CD4-positive, alpha-beta T cell treated with Interleukin-15 for 1 hour (primary cell): Measurements from ENCODE around the gene TBC1D10A.

Experiments used
- DNase-seq: peaks from one replicate; pipeline ENCODE4 v3.0.0-alpha.2; 2020

Gene TBC1D10A

GRCh38 chr22:30297991-30298701 is 28.6 kb downstream of the TBC1D10A start:
- no peak for DNase-seq

- no peak for DNase-seq
Observed at GRCh38 chr22:30297276-30297990, 29.3 kb downstream of the TBC1D10A start.

DNA sequence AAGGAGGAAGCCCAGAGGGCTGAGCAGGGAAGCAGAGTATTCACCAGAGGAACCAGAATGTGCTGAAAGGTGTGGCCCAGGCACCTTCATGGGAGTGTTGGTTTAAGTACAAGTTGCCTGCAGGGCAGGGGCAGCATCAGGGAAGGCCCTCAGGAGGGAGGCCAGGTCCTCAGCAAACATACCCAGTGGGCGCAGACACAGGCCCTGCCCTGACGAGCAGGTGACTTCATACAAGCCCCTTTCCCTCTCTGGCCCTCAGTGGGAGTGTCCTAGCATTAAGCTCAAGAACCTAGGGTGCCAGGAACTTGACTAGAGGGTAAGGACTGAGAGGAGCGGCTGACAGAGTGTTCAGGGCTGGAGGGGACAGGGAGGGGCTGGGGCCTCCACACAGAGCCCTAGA is 29.9 kb downstream of the TBC1D10A start:
- DNase-seq, result no peak

- no peak for DNase-seq
Observed at GRCh38 chr22:30296324-30296723, 30.4 kb downstream of the TBC1D10A start.

GRCh38 chr22:30295576-30295975 is 31.2 kb downstream of the TBC1D10A start:
- no peak for DNase-seq

DNA sequence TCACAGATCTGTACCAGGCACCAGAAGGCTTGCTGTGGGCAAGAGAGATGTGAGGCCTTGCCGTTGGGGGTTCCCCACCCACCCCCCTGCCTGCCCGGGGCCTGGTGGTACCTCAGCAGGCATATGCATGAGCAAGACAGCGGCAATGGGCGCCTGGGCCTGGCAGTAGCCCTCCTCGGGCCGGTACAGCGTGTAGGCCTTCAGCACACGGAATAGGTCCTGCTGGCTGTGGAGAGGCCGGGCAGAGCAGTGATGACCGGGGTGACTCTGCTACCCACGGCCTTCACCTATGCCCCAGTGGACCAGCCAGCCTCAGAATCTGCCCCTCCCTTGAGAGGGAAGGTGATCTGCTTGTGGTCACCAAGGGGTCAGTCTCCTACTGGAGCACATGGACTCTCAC is 31.9 kb downstream of the TBC1D10A start:
- no peak for DNase-seq

- DNase-seq, result no peak
Observed at GRCh38 chr22:30294066-30294465, 32.7 kb downstream of the TBC1D10A start.

- DNase-seq, result no peak
Observed at GRCh38 chr22:30293026-30293425, 33.7 kb downstream of the TBC1D10A start.

- no peak for DNase-seq
Observed at GRCh38 chr22:30292069-30292970, 34.4 kb downstream of the TBC1D10A start.

DNA sequence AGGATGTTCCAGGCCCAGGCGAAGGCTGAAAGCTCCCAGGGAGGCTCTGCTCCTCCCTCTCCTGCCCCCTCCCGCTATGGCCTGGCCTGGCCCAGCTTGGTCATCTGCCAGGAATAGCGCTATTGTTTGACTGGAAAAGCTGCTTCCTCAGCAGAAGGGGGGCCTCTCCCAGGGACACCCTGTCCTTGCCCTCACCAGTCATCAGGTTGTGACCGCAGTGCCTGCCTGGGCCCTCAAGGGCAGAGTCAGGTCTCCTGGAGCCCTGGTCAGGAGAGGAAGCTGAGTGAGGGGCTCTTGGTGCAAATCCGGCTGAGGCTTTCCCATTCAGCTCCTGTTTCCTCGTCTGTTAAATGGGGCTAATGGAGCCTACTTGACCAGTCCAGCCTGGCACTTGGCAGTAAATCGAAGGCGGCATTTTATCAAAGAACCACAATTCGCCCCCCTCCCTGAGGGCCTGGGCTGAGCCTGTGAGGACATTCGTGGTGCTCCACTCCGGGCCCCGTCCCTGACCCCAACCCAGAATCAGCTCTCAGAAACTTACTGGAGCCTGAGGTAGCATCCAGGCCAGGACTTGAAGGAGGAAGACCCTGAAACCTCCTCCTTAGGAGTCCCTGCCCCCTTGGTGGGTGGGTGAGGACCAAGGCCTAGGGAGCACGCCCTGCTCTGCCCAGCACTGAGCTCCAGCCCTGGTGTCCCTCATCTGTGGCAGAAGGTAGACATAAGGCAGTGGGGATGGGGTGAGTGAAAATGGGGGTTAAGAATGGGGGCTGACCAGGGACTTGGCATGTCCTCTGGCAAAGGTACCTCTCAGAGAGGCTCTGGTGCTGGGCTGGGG is 35.5 kb downstream of the TBC1D10A start:
- no peak for DNase-seq

GRCh38 chr22:30290342-30291057 is 36.2 kb downstream of the TBC1D10A start:
- DNase-seq, result no peak

DNA sequence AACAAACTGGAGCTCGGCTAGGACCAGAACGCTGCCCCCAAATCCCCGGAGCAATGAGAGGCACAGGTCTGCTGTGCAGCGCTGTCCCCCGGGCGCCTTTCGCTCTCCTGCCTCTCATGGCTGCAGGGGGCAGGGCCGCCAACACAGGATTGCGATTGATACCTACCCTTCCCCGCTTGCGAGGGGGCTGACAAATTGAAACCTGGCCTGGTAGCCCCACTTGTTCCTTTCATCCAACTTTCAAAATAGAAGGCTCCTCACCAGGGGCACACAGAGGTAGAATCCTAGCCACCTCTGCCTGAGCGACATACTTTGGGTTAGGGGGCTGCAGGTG is 36.8 kb downstream of the TBC1D10A start:
- DNase-seq, result no peak

DNA sequence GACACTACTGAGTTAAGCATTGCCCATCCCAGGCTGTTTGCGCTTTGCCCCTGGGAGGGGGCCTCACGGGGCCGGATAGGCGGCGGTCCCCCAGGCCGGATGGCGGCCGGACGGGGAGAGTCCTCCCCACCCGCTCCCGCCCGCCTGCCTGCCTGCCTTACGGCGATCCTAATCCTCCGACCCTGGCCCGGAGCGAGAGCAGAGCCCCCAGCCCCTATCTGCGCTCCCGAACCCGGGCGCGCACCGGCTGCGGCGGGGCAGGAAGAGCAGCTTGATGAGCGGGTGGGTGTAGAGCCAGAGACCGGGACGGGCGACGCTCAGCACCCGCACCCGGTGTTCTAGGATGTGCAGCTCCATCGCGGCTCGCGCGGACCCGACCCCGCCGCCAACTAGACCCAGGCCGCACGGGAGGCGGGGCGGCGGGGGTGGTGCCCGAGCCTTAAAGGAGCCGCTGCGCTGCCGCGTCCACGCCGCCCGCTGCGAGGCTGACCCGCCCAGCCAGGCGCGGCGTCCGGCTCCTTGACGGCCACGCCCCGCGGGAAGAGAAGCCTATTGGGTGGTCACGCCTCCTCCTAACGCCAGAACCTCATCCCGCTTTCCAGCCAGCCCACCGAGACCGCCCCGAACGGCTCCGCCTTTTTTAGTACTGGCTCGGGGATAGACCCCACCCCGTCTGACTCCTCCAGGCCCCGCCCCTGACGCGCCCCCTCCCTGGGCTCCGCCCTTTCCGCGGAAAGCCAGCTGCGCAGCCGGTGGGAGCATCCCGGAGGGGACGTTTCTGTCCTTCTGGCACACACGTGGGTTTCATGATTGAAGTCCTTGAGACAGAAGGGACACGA is 37.4 kb downstream of the TBC1D10A start, which contains the start of gene CASTOR1:
CASTOR1 (minus strand) TSS at position 365 of the 839 bp plus-strand sequence; CDS start at position 357, 8 bp downstream.
- DNase-seq, result peak; percentile 89

DNA sequence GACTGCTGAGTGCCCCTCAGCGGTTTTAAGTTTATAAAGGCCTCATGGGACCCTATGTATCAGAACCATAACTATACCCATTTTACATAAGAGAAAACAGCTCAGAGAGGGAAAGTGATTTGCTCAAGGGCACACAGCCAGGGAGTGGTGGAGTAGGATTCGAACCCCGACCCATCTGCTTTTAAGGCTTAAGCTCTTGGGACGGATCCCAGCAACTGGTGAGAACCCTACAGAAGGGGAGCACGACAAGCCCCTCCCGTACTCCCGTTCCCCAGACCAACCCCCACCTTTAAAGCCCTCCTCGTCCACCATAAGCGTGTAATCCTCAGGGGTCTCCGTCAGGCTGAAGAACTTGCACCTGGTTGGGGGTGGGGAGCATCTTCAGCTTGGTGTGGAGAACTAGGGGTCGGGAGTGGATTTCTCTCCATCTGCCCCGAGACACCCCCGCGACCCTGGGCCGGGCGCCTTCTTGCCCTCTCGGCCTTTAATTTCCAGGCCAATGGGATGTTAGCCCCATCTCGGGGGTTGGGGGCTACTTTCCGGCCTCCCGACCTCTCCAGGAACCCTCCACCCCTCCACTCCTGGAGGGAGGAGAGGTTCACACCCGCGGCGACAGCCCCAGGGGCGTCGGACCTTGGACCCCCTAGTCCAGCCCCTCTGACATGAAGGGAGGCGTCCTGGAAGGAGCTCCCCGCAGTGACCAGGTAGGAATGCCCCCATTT is 38.2 kb downstream of the TBC1D10A start:
- DNase-seq, result no peak

GRCh38 chr22:30287648-30288418 is 38.9 kb downstream of the TBC1D10A start:
- DNase-seq, result peak; percentile 87

DNA sequence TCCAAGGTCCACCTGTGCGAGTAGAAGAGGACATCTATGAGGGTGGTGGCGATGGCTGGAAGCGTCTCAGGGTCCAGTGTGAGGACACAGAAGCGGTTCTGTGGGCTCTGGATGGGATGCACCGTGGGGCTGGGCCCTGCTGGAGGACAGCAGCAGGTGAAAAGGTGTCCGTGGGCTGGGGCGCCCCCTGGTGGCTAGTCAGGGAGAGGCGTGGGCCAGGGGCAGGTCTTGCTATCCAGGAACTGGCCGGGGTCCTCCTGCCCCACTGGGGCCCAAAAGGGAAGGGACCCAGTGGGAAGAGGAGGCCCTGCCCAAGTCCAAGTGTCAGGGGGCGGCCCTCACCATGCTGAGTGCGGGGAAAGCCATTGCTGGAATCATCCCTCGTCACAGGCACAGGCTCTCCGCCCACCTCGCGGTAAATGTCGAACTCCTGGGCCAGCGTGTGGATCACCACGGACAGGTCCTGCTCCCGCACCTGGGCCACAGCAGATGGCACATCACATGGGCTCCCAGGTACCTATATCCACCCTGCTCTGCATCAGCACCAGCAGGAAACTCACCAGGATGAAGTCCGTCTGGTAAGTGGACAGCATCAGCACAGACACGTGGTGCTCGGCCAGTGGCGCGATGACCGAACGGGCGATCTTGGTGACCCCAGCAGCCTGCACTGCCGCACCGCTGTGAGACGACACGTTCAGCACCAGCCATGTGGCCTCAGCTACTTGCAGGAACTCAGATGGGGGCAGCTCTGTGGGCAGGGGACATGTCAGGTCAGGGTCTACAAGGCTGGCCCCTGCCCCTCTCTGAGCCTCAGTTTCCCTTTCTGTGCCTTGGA is 39.7 kb downstream of the TBC1D10A start:
- peak; percentile 81 for DNase-seq

DNA sequence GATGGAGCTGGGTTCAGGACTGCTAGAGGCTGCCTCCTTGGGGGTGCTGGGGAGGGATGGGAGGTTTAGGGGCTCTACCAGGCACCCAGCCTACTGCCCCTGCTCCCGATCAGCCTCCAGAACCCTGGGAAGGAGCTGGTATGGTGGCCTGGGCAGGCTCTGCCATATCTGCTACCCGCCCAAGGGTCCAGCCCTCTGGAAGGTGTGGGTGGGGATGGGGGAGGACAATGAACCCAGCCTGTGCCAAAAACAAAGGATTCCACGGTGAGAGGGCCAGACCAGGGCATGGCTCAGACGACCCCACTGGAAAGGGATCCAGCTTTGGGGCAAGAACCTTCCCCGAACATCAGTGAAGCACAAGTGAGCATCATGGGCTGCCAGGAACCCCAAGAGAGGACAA is 40.4 kb downstream of the TBC1D10A start:
- no peak for DNase-seq

GRCh38 chr22:30285846-30286200 is 40.9 kb downstream of the TBC1D10A start:
- no peak for DNase-seq
